Karpas-422 (cell line): ENCODE data around the gene PLET1. TPM values are rescaled to one million over a fixed set of nuclear protein-coding genes. Genes with fewer than 3 reads are reported as not detected.
"Not testable (repeated sequence)": the region's sequence is repeated elsewhere in the genome, so short reads cannot be mapped to it uniquely, and the experiment has no call there.

ENCODE experiments used
- DNase-seq: peaks from one replicate; pipeline ENCODE4 v3.0.0-alpha.2; 2015
- H2AFZ ChIP-seq: fragments of 200-600 bp; sonication (generic); 2 replicates; pipeline ENCODE4 v1.6.1; 2014; ENCODE audit warnings: antibody characterized with exemption, low read length, mixed read lengths
- H3K27ac ChIP-seq: fragments of 200-600 bp; sonication (generic); 2 replicates; pipeline ENCODE4 v1.5.1; 2014; ENCODE audit warnings: mild to moderate bottlenecking, low read length, moderate library complexity
- H3K27me3 ChIP-seq: fragments of 200-600 bp; sonication (generic); 2 replicates; pipeline ENCODE4 v1.6.1; 2014; ENCODE audit warnings: low read length, mixed read lengths
- H3K36me3 ChIP-seq: fragments of 200-600 bp; sonication (generic); 2 replicates; pipeline ENCODE4 v1.6.1; 2014; ENCODE audit warnings: low read length, mixed read lengths; ENCODE audit not compliant: insufficient read depth
- H3K4me1 ChIP-seq: fragments of 200-600 bp; sonication (generic); 2 replicates; pipeline ENCODE4 v1.6.1; 2014; ENCODE audit warnings: mild to moderate bottlenecking, low read length, mixed read lengths
- H3K4me2 ChIP-seq: fragments of 200-600 bp; sonication (generic); 2 replicates; pipeline ENCODE4 v1.6.1; 2014; ENCODE audit warnings: low read length, low read depth, mild to moderate bottlenecking; ENCODE audit not compliant: poor library complexity, severe bottlenecking
- H3K4me3 ChIP-seq: fragments of 200-600 bp; sonication (generic); 2 replicates; pipeline ENCODE4 v1.5.1; 2014; ENCODE audit warnings: mild to moderate bottlenecking, antibody characterized with exemption, low read length, mixed read lengths
- H3K79me2 ChIP-seq: fragments of 200-600 bp; sonication (generic); 2 replicates; pipeline ENCODE4 v1.6.1; 2014; ENCODE audit warnings: mild to moderate bottlenecking, low read length, mixed read lengths
- H3K9ac ChIP-seq: fragments of 200-600 bp; sonication (generic); 2 replicates; pipeline ENCODE4 v1.6.0; 2014; ENCODE audit warnings: low read length
- H3K9me2 ChIP-seq: fragments of 200-600 bp; sonication (generic), shearing (Covaris generic); replicated peaks from 2 replicates; pipeline ENCODE4 v1.6.0; 2014; ENCODE audit warnings: mild to moderate bottlenecking, low read length, moderate library complexity; ENCODE audit not compliant: insufficient read depth
- H3K9me3 ChIP-seq: fragments of 300-700, 200-600 bp; sonication (generic); 2 replicates; pipeline ENCODE4 v1.6.1; 2014; ENCODE audit warnings: low read length, mixed read lengths
- H4K20me1 ChIP-seq: fragments of 200-600 bp; sonication (generic); 2 replicates; pipeline ENCODE4 v1.6.1; 2014; ENCODE audit warnings: mild to moderate bottlenecking, antibody characterized with exemption, low read length, low read depth; ENCODE audit not compliant: insufficient read depth
- small RNA-seq: library from RNA; depleted of rRNA; stranded (forward); fragments of <200 nt; gene quantifications from one replicate; pipeline ENCODE3, GENCODE V24; 2014
- total RNA-seq: library from RNA; depleted of rRNA; stranded (reverse); fragments of >200 nt; shearing (Covaris generic); gene quantifications from 2 replicates; pipeline ENCODE4 v1.2.3, GENCODE V29; 2014; ENCODE audit warnings: low replicate concordance; rRNA removed

The PLET1 gene
- total RNA-seq, 1 experiment from 2014 or later: not detected

GRCh38 chr11:112210890-112211289, 49.8 kb downstream of the PLET1 start:
- no peak overlapping the region for H3K27ac ChIP-seq
- no peaks in the 10 kb centered on the region for H3K9me2 ChIP-seq
- H3K9ac ChIP-seq: no peak overlapping the region
- no peaks in the 10 kb centered on the region for H3K27me3 ChIP-seq
- no peaks in the 10 kb centered on the region for H3K4me1 ChIP-seq
- no peak overlapping the region for H3K4me3 ChIP-seq
- no peaks in the 10 kb centered on the region for H3K36me3 ChIP-seq
- no peaks in the 10 kb centered on the region for H4K20me1 ChIP-seq
- H2AFZ ChIP-seq: no peak overlapping the region
- no peak for DNase-seq
- H3K79me2 ChIP-seq: no peaks in the 10 kb centered on the region
- H3K9me3 ChIP-seq: no peaks in the 10 kb centered on the region
- no peak overlapping the region for H3K4me2 ChIP-seq

- Histone ChIP-seq H2AFZ (no peak overlapping the region), H3K4me3 (no peak overlapping the region)
- no peak for DNase-seq
These were observed 54.6 kb downstream of the PLET1 start for GRCh38 chr11:112206071-112206470.

GRCh38 chr11:112200252-112200651, 60.4 kb downstream of the PLET1 start:
- DNase-seq: no peak
- Histone ChIP-seq H4K20me1 (no peaks in the 10 kb centered on the region), H2AFZ (no peak overlapping the region), H3K9me3 (no peaks in the 10 kb centered on the region), H3K4me3 (no peak overlapping the region), H3K36me3 (no peaks in the 10 kb centered on the region), H3K4me1 (no peaks in the 10 kb centered on the region), H3K79me2 (no peaks in the 10 kb centered on the region), H3K27me3 (no peaks in the 10 kb centered on the region), H3K27ac (no peak overlapping the region), H3K4me2 (no peak overlapping the region), H3K9me2 (no peaks in the 10 kb centered on the region), H3K9ac (no peak overlapping the region)

More at GRCh38 chr11:112206071-112206470, 54.6 kb downstream of the PLET1 start:
- Histone ChIP-seq H3K36me3 (no peaks in the 10 kb centered on the region), H4K20me1 (no peaks in the 10 kb centered on the region), H3K9ac (no peak overlapping the region), H3K4me2 (no peak overlapping the region), H3K4me1 (no peaks in the 10 kb centered on the region), H3K9me2 (no peaks in the 10 kb centered on the region), H3K9me3 (no peaks in the 10 kb centered on the region), H3K79me2 (no peaks in the 10 kb centered on the region), H3K27me3 (no peaks in the 10 kb centered on the region), H3K27ac (no peak overlapping the region)

GRCh38 chr11:112199101-112199500, 61.6 kb downstream of the PLET1 start:
- H3K79me2 ChIP-seq, H3K4me2 ChIP-seq, H3K9me2 ChIP-seq, H3K4me1 ChIP-seq, H4K20me1 ChIP-seq, H3K27me3 ChIP-seq, H3K9me3 ChIP-seq, H3K4me3 ChIP-seq, H3K36me3 ChIP-seq, H3K9ac ChIP-seq, H2AFZ ChIP-seq, DNase-seq, H3K27ac ChIP-seq: not testable (repeated sequence)

Small RNA genes lying within 50 kb of the gene (small RNA-seq; reads per million reads assigned to genes)
- gene MRPS36P4: not detected

Other genes starting within 250 kb of the PLET1 start
- gene DLAT, start 235.5 kb downstream of the PLET1 start, total RNA-seq: 26.1 and 39.8 TPM in 2 replicates
- gene PIH1D2, start 186.8 kb downstream of the PLET1 start, total RNA-seq: 1.3 and 1.4 TPM in 2 replicates
- gene NKAPD1, start 186.6 kb downstream of the PLET1 start, total RNA-seq: 11.5 and 11.7 TPM in 2 replicates
- gene TIMM8B, start 174.1 kb downstream of the PLET1 start, total RNA-seq: 53.3 and 73.4 TPM in 2 replicates
- gene SDHD, start 174.0 kb downstream of the PLET1 start, total RNA-seq: 57.4 and 79.6 TPM in 2 replicates
- not detected in 2 replicates for gene IL18, start 96.8 kb downstream of the PLET1 start, total RNA-seq
- gene TEX12, start 93.5 kb downstream of the PLET1 start, total RNA-seq: not detected in 2 replicates
- 0.40 and 1.1 TPM in 2 replicates for gene BCO2, start 85.3 kb downstream of the PLET1 start, total RNA-seq
- 11.4 and 28.6 TPM in 2 replicates for gene PTS, start 34.4 kb downstream of the PLET1 start, total RNA-seq